ENCODE data around the gene KRT222.

DNA sequence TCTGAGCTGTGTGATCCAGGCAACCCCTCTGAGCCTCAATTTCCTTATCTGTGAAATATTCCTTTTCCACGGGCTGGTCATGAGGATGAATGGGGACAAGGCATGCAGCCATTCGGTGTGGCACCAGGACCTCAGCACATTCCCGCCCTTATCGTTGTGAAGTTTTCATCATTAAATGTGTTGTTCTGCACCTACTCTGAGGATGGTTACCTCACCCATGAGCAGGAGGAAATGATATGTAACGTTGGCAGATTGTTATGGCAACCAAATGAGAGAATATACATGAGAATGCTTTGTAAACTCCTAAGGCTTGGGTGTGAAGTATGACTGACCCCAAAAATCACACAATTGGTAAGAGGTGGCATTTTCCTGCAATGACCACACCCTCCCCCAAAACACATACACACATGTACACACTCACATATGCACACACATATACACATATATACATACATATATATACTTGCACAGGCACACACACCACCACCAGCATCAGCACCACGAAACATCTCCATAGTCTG, 56.9 kb downstream of the KRT222 start:
- TF ChIP-seq GATA3 (IDR thresholded peaks at IDR 0.05; ENCODE audit: low read depth, low read length) (no peak), GATA2 (IDR thresholded peaks at IDR 0.05; ENCODE audit: low read depth, low read length) (no peak)
